GM12878 (cell line): ENCODE results near the gene CHEK1.

ENCODE experiments used
- HDAC2 ChIP-seq: fragments of 200-600 bp; sonication (generic); IDR thresholded peaks from 2 replicates; pipeline ENCODE4 v1.6.1; 2017
- NBN ChIP-seq: fragments of 450-650 bp; IDR thresholded peaks from 2 replicates; pipeline ENCODE4 v1.6.1; 2016
- TAF1 ChIP-seq: IDR thresholded peaks from 2 replicates; pipeline ENCODE4 v1.6.1; 2011; ENCODE audit warnings: mild to moderate bottlenecking, low read depth, low read length, borderline replicate concordance
- TF ChIP-seq, protein P1 (sequence below), 3 experiments: IDR thresholded peaks in 2 of 3; conservative IDR thresholded peaks in 1 of 3; 2 replicates each; pipeline ENCODE4 v1.5.1; 2011; ENCODE audit warnings: low read depth in 3 of 3, low read length in 3 of 3, mild to moderate bottlenecking in 3 of 3, control low read depth in 2 of 3, moderate library complexity in 2 of 3, inconsistent platforms in 1 of 3, mixed read lengths in 1 of 3; ENCODE audit not compliant: control insufficient read depth in 2 of 3, insufficient read depth in 1 of 3; ENCODE audit errors: extremely low read depth in 1 of 3

DNA sequence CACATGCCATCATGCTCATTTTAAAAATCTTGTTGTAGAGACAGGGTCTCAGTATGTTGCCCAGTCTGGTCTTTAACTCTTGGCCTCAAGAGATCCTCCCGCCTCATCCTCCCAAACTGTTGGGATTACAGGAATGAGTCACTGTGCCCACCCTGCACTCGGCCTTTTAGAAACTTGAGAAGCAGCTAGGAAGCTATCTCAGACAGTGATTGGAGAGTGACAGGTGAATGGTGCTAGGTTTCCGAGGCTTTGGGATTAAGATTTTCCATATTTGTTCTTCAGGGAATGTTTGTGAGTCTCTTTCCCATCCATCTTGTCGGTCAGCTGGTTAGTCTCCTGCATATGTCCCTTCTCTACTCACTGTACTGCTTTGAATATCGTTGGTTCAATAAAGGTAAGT, 45.2 kb upstream of the CHEK1 start:
- TF ChIP-seq TAF1 (no peak), HDAC2 (no peak), NBN (no peak)
- TF ChIP-seq, protein P1, sequence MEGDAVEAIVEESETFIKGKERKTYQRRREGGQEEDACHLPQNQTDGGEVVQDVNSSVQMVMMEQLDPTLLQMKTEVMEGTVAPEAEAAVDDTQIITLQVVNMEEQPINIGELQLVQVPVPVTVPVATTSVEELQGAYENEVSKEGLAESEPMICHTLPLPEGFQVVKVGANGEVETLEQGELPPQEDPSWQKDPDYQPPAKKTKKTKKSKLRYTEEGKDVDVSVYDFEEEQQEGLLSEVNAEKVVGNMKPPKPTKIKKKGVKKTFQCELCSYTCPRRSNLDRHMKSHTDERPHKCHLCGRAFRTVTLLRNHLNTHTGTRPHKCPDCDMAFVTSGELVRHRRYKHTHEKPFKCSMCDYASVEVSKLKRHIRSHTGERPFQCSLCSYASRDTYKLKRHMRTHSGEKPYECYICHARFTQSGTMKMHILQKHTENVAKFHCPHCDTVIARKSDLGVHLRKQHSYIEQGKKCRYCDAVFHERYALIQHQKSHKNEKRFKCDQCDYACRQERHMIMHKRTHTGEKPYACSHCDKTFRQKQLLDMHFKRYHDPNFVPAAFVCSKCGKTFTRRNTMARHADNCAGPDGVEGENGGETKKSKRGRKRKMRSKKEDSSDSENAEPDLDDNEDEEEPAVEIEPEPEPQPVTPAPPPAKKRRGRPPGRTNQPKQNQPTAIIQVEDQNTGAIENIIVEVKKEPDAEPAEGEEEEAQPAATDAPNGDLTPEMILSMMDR (IDR thresholded peaks at IDR 0.05 in 2 of 3, conservative IDR thresholded peaks at IDR 0.05 in 1 of 3; ENCODE audit: control insufficient read depth in 2 of 3, extremely low read depth in 1 of 3, insufficient read depth in 1 of 3, low read depth in 3 of 3, low read length in 3 of 3) = no peak
